Measurements from ENCODE around the gene TMEM179. TPM values are rescaled to one million over a fixed set of nuclear protein-coding genes. Genes with fewer than 3 reads are reported as not detected.

Gene TMEM179
- total RNA-seq, 1 donor from 2014 or later: not detected

DNA sequence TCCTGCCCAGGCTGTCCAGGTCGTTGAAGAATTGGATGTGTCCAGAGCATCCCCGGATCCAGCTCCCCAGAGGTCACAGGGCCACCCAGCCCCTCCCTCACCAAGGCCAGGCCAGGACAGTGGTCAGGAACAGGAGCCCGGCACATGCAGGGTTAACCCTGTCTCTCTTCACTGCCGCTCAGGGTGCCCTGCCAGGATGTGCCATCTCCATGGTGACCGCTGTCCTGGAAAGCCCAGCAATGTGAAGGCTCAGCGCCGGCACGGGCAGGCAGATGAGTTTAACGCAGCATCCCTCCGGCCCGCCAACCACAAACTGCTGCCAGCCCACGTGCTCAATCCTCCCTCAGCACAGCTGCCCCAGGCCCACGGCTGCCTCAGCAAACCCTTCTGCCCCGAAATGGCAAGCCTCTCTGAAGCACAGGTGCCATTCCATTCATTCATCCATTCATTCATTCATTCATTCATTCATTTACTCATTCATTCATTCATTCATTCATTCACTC, 4.4 kb downstream of the TMEM179 start:
- DNase-seq (ENCODE audit: low spot score): no peak

DNA sequence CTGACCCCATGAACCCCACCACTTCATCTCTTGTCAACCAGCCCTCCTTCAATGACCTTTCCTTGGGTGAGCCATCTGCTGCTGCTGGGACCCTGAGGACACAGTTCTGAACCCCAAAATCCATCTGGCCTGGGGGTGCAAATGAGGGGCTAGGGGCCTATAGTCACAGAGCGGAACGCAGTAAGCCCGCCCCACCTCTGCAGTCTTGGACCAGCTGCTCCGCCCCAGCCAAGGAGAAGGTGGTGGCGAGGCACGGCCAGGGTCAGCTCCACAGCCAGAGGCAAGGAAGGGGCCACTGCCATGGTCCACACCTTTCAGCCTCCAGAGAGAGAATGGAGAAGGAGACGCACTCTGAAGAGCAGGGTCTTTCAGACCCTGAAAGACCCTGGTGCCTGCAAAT, 5.1 kb downstream of the TMEM179 start:
- DNase-seq (ENCODE audit: low spot score): no peak

- no peak for DNase-seq (ENCODE audit: low spot score)
These were observed 5.7 kb downstream of the TMEM179 start for GRCh38 chr14:104598910-104599273.

- DNase-seq (ENCODE audit: low spot score): no peak
These were observed 6.3 kb downstream of the TMEM179 start for GRCh38 chr14:104598039-104598909.

GRCh38 chr14:104597576-104597975, 7.0 kb downstream of the TMEM179 start:
- DNase-seq (ENCODE audit: low spot score): no peak

DNA sequence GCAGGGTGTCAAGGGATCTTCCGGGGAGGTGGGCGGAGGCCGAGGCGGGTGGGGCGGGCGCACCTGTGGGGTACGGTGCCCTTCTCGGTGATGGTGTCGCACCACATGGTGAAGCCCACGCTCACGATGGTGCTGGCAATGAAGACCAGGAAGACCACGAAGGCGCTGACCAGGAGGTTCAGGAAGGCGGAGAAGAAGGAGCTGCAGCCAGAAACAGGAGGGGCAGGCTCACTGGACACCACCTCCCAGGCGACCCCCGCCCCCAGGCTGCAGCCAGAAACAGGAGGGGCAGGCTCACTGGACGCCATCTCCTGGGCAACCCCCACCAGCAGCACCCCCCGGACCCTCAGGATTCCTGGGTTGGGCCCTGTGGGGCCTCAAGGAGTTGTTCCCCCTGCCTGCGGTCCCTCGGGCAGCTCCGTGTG, 7.6 kb downstream of the TMEM179 start:
- no peak for DNase-seq (ENCODE audit: low spot score)

DNA sequence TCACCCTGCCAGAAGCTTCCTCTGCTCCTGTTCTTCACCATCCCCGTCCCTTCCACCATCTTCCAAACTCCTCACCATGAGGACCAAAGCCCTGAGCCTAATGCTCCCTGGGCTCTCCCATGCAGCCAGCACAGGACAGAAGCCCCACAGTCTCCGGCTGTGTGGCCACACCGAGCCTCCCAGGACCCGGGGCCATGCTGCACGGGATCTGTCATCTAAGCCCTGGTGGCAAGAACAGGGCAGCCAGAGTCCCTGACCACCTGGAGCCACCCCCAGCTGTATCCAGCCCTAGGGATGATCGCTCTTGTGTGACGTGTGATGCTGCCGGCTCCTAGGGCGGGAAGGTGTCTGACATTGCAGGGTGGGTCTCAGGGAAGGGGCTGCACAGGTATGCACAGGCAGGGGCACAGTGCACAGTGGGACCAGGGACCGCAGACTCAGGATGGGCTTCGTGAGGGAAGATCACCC, 8.1 kb downstream of the TMEM179 start:
- no peak for DNase-seq (ENCODE audit: low spot score)

- no peak for DNase-seq (ENCODE audit: low spot score)
These were observed 8.6 kb downstream of the TMEM179 start for GRCh38 chr14:104595911-104596450.

DNA sequence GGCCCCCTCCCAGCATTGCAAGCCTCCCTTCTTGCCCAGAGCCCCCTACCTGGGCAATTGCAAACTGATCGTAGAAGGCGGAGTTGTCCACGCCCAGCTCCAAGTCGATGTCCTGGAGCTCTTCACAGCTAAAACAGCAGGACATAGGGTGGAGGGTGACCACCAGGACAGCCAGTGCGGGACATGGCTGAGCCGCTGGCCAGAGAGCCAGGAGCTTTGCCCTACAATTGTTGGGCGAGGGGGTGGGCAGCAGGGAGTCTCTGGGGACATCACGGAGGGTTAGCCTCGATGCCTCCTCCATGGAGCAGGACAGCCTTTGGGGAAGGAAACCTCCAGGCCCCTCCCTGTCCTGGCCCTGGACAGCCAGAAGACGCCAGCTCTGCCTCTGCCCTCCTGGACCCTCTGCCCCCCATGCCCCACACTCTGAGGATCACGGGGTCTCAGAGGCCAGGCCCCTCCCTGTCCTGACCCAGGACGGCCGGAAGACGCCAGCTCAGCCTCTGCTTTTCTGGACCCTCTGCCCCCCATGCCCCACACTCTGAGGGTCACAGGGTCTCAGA, 9.4 kb downstream of the TMEM179 start:
- DNase-seq (ENCODE audit: low spot score): no peak

- DNase-seq (ENCODE audit: low spot score): no peak
These were observed 10.1 kb downstream of the TMEM179 start for GRCh38 chr14:104594310-104595046.

DNA sequence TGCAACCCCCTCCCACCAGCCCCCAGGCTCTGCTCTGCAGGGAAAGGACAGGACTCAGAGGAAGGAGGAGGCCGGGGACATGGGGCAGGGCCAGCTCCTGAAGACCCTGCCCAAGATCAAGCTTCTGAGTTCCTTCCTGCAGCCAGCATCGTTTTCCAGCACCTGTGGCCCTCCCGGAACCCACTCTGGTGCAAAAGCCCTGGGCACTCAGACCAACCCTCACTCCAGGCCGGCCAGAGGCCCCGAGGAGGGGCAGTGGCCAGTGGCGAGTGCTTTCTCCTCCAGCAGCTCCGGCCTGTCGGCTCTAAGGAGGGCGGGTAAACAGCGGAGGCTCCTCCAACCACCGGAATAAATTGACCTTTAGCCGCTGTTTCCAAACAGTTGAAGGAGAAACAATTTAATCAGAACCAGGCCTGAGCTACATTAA, 10.8 kb downstream of the TMEM179 start:
- no peak for DNase-seq (ENCODE audit: low spot score)

DNA sequence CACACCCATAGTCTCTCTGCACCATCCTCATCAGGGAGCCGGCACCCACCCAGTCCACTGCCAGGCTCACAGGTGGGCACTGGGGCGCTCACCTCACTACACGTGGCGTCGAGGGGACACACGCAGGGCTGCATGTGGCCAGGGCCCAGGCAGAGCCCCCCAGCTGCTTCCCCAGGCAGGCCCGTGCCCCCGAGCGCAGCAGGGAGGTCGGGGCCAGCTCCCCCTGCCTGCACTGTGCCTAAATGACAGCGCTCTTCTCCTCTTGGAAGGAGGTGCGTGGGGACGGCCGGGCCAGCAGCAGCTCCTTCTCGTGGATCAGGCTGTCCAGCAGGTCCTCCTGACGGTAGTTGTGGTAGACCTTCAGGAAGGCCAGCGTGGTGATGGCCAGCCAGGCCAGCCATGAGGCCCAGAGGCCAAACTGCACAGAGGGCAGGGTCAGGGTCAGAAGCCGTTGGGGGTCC, 11.3 kb downstream of the TMEM179 start:
- DNase-seq (ENCODE audit: low spot score): no peak

GRCh38 chr14:104592785-104593184, 11.8 kb downstream of the TMEM179 start:
- DNase-seq (ENCODE audit: low spot score): no peak

- no peak for DNase-seq (ENCODE audit: low spot score)
These were observed 12.3 kb downstream of the TMEM179 start for GRCh38 chr14:104592292-104592672.

GRCh38 chr14:104591506-104592291, 12.9 kb downstream of the TMEM179 start:
- DNase-seq (ENCODE audit: low spot score): no peak

DNA sequence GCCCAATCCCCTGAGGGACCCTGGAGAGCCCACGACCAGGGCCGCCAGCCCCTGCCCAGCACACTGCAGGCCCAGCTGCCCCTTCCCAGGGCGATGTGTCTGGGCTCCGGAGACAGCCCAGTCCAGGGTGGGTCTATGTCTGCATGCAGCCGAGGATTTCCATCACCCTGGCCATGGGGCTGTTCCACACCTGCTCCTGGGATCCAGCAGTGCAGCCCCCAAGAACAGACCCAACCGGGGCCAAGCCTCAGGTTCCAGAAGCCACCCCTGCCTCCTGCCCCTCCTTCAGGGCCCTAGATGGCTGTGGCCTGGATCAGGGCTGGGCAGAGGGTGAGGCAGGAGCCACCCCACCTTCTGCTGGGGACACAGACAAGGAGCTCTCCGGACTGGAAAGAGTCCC, 13.5 kb downstream of the TMEM179 start:
- DNase-seq (ENCODE audit: low spot score): no peak

DNA sequence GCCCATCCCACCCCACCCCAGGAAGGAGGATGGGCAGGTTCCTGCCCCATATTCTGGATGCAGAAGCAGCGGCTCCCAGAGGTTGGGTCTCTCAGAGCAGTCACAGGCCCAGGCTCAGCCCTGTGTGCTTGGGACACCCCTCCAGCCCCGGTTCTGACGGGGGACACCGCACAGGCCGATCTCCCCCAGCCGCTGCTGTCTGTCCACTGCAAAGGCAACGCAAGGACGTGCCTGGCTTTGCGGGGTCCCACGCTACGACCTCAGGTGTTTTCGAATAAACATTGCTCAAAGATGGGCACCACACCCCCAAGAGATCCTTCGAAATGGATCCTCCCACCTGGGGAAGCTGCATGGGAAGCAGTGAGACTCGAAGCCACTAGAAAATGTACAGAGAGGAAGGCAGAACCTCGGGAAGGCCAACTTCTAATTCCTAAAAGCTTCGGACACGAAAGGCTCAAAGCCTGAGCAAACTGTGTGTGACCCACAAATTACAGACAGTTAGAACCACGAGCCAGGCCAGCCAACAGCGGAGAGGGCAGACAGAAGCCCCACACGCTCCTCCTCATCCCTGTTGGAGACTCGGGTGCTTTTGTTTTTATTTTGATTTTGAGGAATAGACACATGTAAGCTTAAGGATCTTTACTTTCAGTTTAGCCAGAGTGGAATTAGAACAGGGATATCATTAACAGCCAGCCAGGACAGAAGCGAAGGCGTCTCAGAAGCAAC, 14.2 kb downstream of the TMEM179 start:
- DNase-seq (ENCODE audit: low spot score): no peak

GRCh38 chr14:104589338-104590195, 15.0 kb downstream of the TMEM179 start:
- DNase-seq (ENCODE audit: low spot score): no peak

Data from mesenteric fat pad (tissue), 1 donor.